K562 (cell line): ENCODE results near the gene TRPM2. TPM values are rescaled to one million over a fixed set of nuclear protein-coding genes. Genes with fewer than 3 reads are reported as not detected.

Source experiments
- ATAC-seq: fragments of 200-7000 bp; cut with Tn5 transposase; 3 replicates; pipeline ENCODE4 v1.9.1; 2020; ENCODE audit warnings: moderate library complexity
- BruUV-seq: library from RNA; stranded (reverse); fragments of 400-500 nt; replicated peaks from 2 replicates; lab custom pipeline; 2021; lab: Mats Ljungman, UMichigan
- CTCF ChIA-PET: fragments of 300-600 bp; formaldehyde crosslinking; extraction: SDS; loops from one replicate; lab custom pipeline; 2021; ENCODE audit warnings: low intra/inter-chr PET ratio; lab: Yijun Ruan, JAX
- POLR2A ChIA-PET: fragments of 300-600, 350-650 bp; sonication (Branson Sonifier 250); formaldehyde crosslinking; extraction: SDS; loops from one replicate; lab custom pipeline; 2021; ENCODE audit warnings: antibody characterized with exemption, inconsistent platforms; lab: Yijun Ruan, JAX
- DNase-seq, 4 experiments: peaks; one replicate each; pipeline versions ENCODE4 v3.0.0 to v3.0.0-alpha.2; 2011 to 2018; ENCODE audit warnings: low spot score in 3 of 4, mixed read lengths in 3 of 4; ENCODE audit errors: extremely low read depth in 1 of 4
- FAIRE-seq: peaks from 2 replicates; lab custom pipeline; 2011; peaks lifted over from hg19 to GRCh38; lab: Jason Lieb, UNC
- H2AFZ ChIP-seq: 2 replicates; pipeline ENCODE4 v1.6.0; 2011; ENCODE audit warnings: low read depth, low read length, control low read depth, inconsistent platforms
- H3K27ac ChIP-seq: fragments of 200-600 bp; 3 replicates; pipeline ENCODE4 v1.8.0; 2011; ENCODE audit warnings: low read depth, mild to moderate bottlenecking, control low read depth, inconsistent platforms, low read length, moderate library complexity, mixed read lengths; ENCODE audit errors: extremely low read depth
- H3K27me3 ChIP-seq, 2 experiments: fragments of 300-600 bp in 1 of 2; 2 replicates in 1 of 2; 3 replicates in 1 of 2; pipeline versions ENCODE4 v1.6.0 to v1.8.0; 2011; ENCODE audit warnings: inconsistent platforms in 2 of 2, low read length in 2 of 2, mild to moderate bottlenecking in 1 of 2, mixed read lengths in 1 of 2, moderate library complexity in 1 of 2; ENCODE audit not compliant: control insufficient read depth in 2 of 2, insufficient read depth in 2 of 2
- H3K36me3 ChIP-seq: fragments of 300-600 bp; 3 replicates; pipeline ENCODE4 v1.8.0; 2011; ENCODE audit warnings: mild to moderate bottlenecking, low read length, inconsistent platforms; ENCODE audit not compliant: control insufficient read depth, insufficient read depth
- H3K4me1 ChIP-seq, 2 experiments: fragments of 200-600 bp in 1 of 2; replicated peaks in 1 of 2; 2 replicates in 1 of 2; 3 replicates in 1 of 2; pipeline versions ENCODE4 v1.5.1 to v1.8.0; 2011; ENCODE audit warnings: inconsistent platforms in 2 of 2, low read length in 2 of 2, mild to moderate bottlenecking in 1 of 2, mixed read lengths in 1 of 2, moderate library complexity in 1 of 2; ENCODE audit not compliant: control insufficient read depth in 2 of 2, insufficient read depth in 2 of 2
- H3K4me2 ChIP-seq: 2 replicates; pipeline ENCODE4 v1.6.1; 2011; ENCODE audit warnings: low read length, control low read depth, inconsistent platforms, mixed read lengths; ENCODE audit not compliant: insufficient read depth
- H3K4me3 ChIP-seq: fragments of 200-600 bp; sonication (generic), shearing (Covaris generic); 2 replicates; pipeline ENCODE4 v1.5.1; 2016; ENCODE audit warnings: control low read depth, inconsistent platforms
- H3K79me2 ChIP-seq: fragments of 200-600 bp; 3 replicates; pipeline ENCODE4 v1.8.0; 2011; ENCODE audit warnings: low read length, inconsistent platforms; ENCODE audit not compliant: control insufficient read depth, insufficient read depth
- H3K9ac ChIP-seq, 2 experiments: 2 replicates each; pipeline versions ENCODE4 v1.6.0 to v1.6.1; 2011; ENCODE audit warnings: low read depth in 2 of 2, low read length in 2 of 2, control low read depth in 1 of 2, inconsistent platforms in 1 of 2, mild to moderate bottlenecking in 1 of 2, mixed read lengths in 1 of 2; ENCODE audit not compliant: insufficient read depth in 1 of 2
- H3K9me1 ChIP-seq: one replicate; pipeline ENCODE4 v1.6.0; 2011; ENCODE audit warnings: inconsistent platforms, mild to moderate bottlenecking, low read length, moderate library complexity; ENCODE audit not compliant: control insufficient read depth, insufficient read depth
- H3K9me3 ChIP-seq: replicated peaks from 2 replicates; pipeline ENCODE4 v1.5.1; 2011; ENCODE audit warnings: low read depth, low read length, inconsistent platforms; ENCODE audit not compliant: control insufficient read depth, insufficient read depth
- H4K20me1 ChIP-seq: replicated peaks from 2 replicates; pipeline ENCODE4 v1.6.1; 2011; ENCODE audit warnings: low read length, inconsistent platforms, mixed read lengths; ENCODE audit not compliant: control insufficient read depth, insufficient read depth
- CREB1 ChIP-seq, 2 experiments: sonication (generic) in 1 of 2; formaldehyde crosslinking in 1 of 2; IDR thresholded peaks; 2 replicates each; pipeline versions ENCODE4 v1.6.1 to v1.8.0; 2012 to 2022; ENCODE audit warnings: inconsistent platforms in 1 of 2, mild to moderate bottlenecking in 1 of 2, missing genetic modification reagents in 1 of 2, moderate library complexity in 1 of 2
- CREM ChIP-seq: IDR thresholded peaks from 2 replicates; pipeline ENCODE4 v1.6.1; 2014; ENCODE audit warnings: antibody characterized with exemption, low read depth
- ETS2 ChIP-seq: IDR thresholded peaks from 2 replicates; pipeline ENCODE4 v1.6.1; 2016; ENCODE audit warnings: borderline replicate concordance, missing genetic modification characterization, mild to moderate bottlenecking, moderate library complexity, missing compliant biosample characterization; ENCODE audit not compliant: poor library complexity, severe bottlenecking
- ETV6 ChIP-seq, 3 experiments: fragments of 150-350 bp in 1 of 3; sonication (generic) in 1 of 3; formaldehyde crosslinking in 1 of 3; IDR thresholded peaks; 2 replicates each; pipeline versions ENCODE4 v1.6.1 to v1.8.0; 2014 to 2022; ENCODE audit warnings: borderline replicate concordance in 2 of 3, low read depth in 2 of 3, antibody characterized with exemption in 1 of 3, low read length in 1 of 3, mild to moderate bottlenecking in 1 of 3, missing genetic modification reagents in 1 of 3
- GTF3C2 ChIP-seq: IDR thresholded peaks from 3 replicates; pipeline ENCODE4 v1.6.1; 2011; ENCODE audit warnings: borderline replicate concordance, mild to moderate bottlenecking, moderate library complexity; ENCODE audit not compliant: insufficient read length; ENCODE audit errors: extremely low read depth
- HMG20B ChIP-seq: fragments of 250-450 bp; sonication (Bioruptor Pico); IDR thresholded peaks from 2 replicates; pipeline ENCODE4 v1.5.0; 2021; ENCODE audit warnings: mild to moderate bottlenecking
- MTA3 ChIP-seq: fragments of 450-650 bp; formaldehyde crosslinking; IDR thresholded peaks from 2 replicates; pipeline ENCODE4 v1.6.1; 2017; ENCODE audit warnings: mild to moderate bottlenecking, borderline replicate concordance
- RBM14 ChIP-seq: fragments of 200-400 bp; formaldehyde crosslinking; IDR thresholded peaks from 2 replicates; pipeline ENCODE4 v1.6.1; 2018; ENCODE audit warnings: low read depth, mild to moderate bottlenecking, low read length, moderate library complexity, borderline replicate concordance; ENCODE audit not compliant: insufficient read depth
- RCOR1 ChIP-seq, 2 experiments: IDR thresholded peaks; 2 replicates each; pipeline ENCODE4 v1.6.1; 2012; ENCODE audit warnings: low read depth in 2 of 2, low read length in 2 of 2, borderline replicate concordance in 1 of 2, improper control_type of control experiment in 1 of 2
- SMARCC2 ChIP-seq: fragments of 450-650 bp; IDR thresholded peaks from 2 replicates; pipeline ENCODE4 v1.6.1; 2017; ENCODE audit warnings: antibody characterized with exemption, moderate library complexity, mild to moderate bottlenecking, low read depth
- STAT5A ChIP-seq: IDR thresholded peaks from 2 replicates; pipeline ENCODE4 v1.6.1; 2012; ENCODE audit warnings: low read length, inconsistent platforms, borderline replicate concordance
- TBL1XR1 ChIP-seq, 2 experiments: IDR thresholded peaks; 2 replicates each; pipeline ENCODE4 v1.6.1; 2012; ENCODE audit warnings: improper control_type of control experiment in 2 of 2, low read length in 2 of 2, mild to moderate bottlenecking in 1 of 2
- ZBTB9 ChIP-seq: fragments of 450-650 bp; formaldehyde crosslinking; IDR thresholded peaks from 2 replicates; pipeline ENCODE4 v1.4.0; 2020; ENCODE audit warnings: mild to moderate bottlenecking, moderate library complexity
- ZKSCAN8 ChIP-seq: fragments of 200-800 bp; sonication (Bioruptor generic); IDR thresholded peaks from 2 replicates; pipeline ENCODE4 v1.6.1; 2016; ENCODE audit warnings: missing genetic modification characterization, missing compliant biosample characterization
- ZNF212 ChIP-seq: fragments of 450-650 bp; formaldehyde crosslinking; IDR thresholded peaks from 2 replicates; pipeline ENCODE4 v1.4.0; 2020; ENCODE audit warnings: mild to moderate bottlenecking
- ZNF398 ChIP-seq: fragments of 250-450 bp; sonication (Bioruptor Pico); IDR thresholded peaks from 2 replicates; pipeline ENCODE4 v1.8.0; 2021; ENCODE audit warnings: moderate library complexity, mild to moderate bottlenecking, inconsistent platforms
- WGBS: fragments of 100-300 bp; shearing (Covaris generic); methylation state at CpG from one replicate; pipeline ENCODE4 v1.1.6; 2016; ENCODE audit warnings: low coverage, mixed read lengths; ENCODE audit not compliant: insufficient coverage; ENCODE audit errors: missing lambda C conversion rate; 5-methylcytosine and 5-hydroxymethylcytosine counted together
- in situ Hi-C: fragments of 300-500 bp; cut with MboI; formaldehyde crosslinking; loops from 4 replicates; pipeline ENCODE4 v1.15.0; 2018; ENCODE audit warnings: inconsistent platforms, mixed read lengths
- intact Hi-C: fragments of 100-400 bp; cut with micrococcal nuclease; formaldehyde crosslinking; loops from 2 replicates; pipeline ENCODE4 v1.14.2; 2022
- polyA plus RNA-seq, 8 experiments: library from polyadenylated mRNA; depleted of rRNA in 4 of 8; stranded (reverse) in 5 of 8; unstranded in 3 of 8; fragments of >200 nt; fragmentation: Nextera tagmentation in 2 of 8; fragmentation: Illumina TruSeq in 1 of 8; extraction: Ambion mirVana in 2 of 8; extraction: Trizol in 1 of 8; gene quantifications; 2 replicates each; pipeline versions ENCODE4 v1.2.1 to v1.2.3, GENCODE V29; 2011 to 2014; ENCODE audit warnings: inconsistent platforms in 1 of 8, missing spikeins in 1 of 8
- total RNA-seq, 7 experiments: library from RNA; depleted of rRNA in 6 of 7; stranded (reverse); fragments of >200 nt in 6 of 7; fragmentation: Illumina TruSeq in 2 of 7; extraction: Trizol in 2 of 7; gene quantifications; 2 replicates each; pipeline versions ENCODE4 v1.2.1 to v1.2.3, GENCODE V29; 2011 to 2021; ENCODE audit warnings: low replicate concordance in 1 of 7

The TRPM2 gene
- total and polyA plus RNA-seq, 9 of the 15 experiments (the other 6 are each of a cell fraction or from before 2014, with no cell fraction given) = 0.33 to 2.1 (median 0.98) TPM; not detected in 2

GRCh38 chr21:44486302-44486701, 132.9 kb downstream of the TRPM2 start:
- H3K4me1 ChIP-seq = peaks cover 0 to 10% of the 10 kb centered on the region in 2 experiments; a peak in 3 of 5 replicates
- ChIA-PET CTCF (interaction anchor here (0.6 kb wide), 1 partner anchor 20 kb away, joined by 4 read pairs; no protein-coding TSS in a partner anchor), POLR2A (no interaction called here)
- H3K4me3 ChIP-seq = no peak overlapping the region
- peaks cover 11 to 46% of the 10 kb centered on the region in 2 experiments; a peak in 4 of 5 replicates for H3K27me3 ChIP-seq
- no peak for FAIRE-seq
- no peaks in the 10 kb centered on the region for H3K9me1 ChIP-seq
- no TSS peak for BruUV-seq
- ATAC-seq = no peak
- H4K20me1 ChIP-seq = no peaks in the 10 kb centered on the region
- H3K9ac ChIP-seq = no peak overlapping the region
- intact Hi-C loops = no loop called here
- no peaks in the 10 kb centered on the region for H3K36me3 ChIP-seq
- no peaks in the 10 kb centered on the region for H3K79me2 ChIP-seq
- no peak overlapping the region for H3K4me2 ChIP-seq
- in situ Hi-C loops = no loop called here
- no peak for DNase-seq
- WGBS = 22% methylated on average over 16 of the region's 16 CpGs
- H2AFZ ChIP-seq = no peak overlapping the region
- H3K9me3 ChIP-seq = no peaks in the 10 kb centered on the region
- H3K27ac ChIP-seq = no peak overlapping the region
- no peak for TF ChIP-seq ZKSCAN8 (CRISPR knock-in tag)
- TF ChIP-seq CREB1 (IDR thresholded peaks at IDR 0.05) = no peak
- no peak for TF ChIP-seq CREB1 (CRISPR knock-in tag; IDR thresholded peaks at IDR 0.05)
- TF ChIP-seq GTF3C2 = no peak
- no peak for TF ChIP-seq ETV6 (IDR thresholded peaks at IDR 0.05; ENCODE audit: borderline replicate concordance in 1 of 2, low read depth in 2 of 2, low read length in 1 of 2)
- no peak for TF ChIP-seq ETV6 (CRISPR knock-in tag; IDR thresholded peaks at IDR 0.05; ENCODE audit: borderline replicate concordance)
- no peak for TF ChIP-seq ETS2
- no peak for TF ChIP-seq ZBTB9 (CRISPR knock-in tag)
- no peak for TF ChIP-seq CREM
- TF ChIP-seq TBL1XR1 (IDR thresholded peaks at IDR 0.05; ENCODE audit: low read length in 2 of 2) = no peak
- TF ChIP-seq SMARCC2 = no peak
- TF ChIP-seq MTA3 = no peak
- no peak for TF ChIP-seq STAT5A
- no peak for TF ChIP-seq ZNF398 (CRISPR knock-in tag)
- TF ChIP-seq RBM14 = no peak
- TF ChIP-seq ZNF212 (CRISPR knock-in tag) = no peak
- TF ChIP-seq RCOR1 (IDR thresholded peaks at IDR 0.05; ENCODE audit: borderline replicate concordance in 1 of 2, low read depth in 2 of 2, low read length in 2 of 2) = no peak
- TF ChIP-seq HMG20B (CRISPR knock-in tag) = no peak
